HG02798 (cell line): ENCODE results near the gene CLN6.
"Not testable (repeated sequence)": the region's sequence is repeated elsewhere in the genome, so short reads cannot be mapped to it uniquely, and the experiment has no call there.

Source experiments
- ATAC-seq: cut with Tn5 transposase; IDR thresholded peaks from one replicate; pipeline ENCODE4 v1.9.1; 2021; ENCODE audit warnings: mild to moderate bottlenecking; ENCODE audit not compliant: unreplicated experiment, poor library complexity

CLN6 gene

GRCh38 chr15:68195336-68196112 is 34.0 kb downstream of the CLN6 start:
- no peak for ATAC-seq

GRCh38 chr15:68192804-68193486 is 36.6 kb downstream of the CLN6 start:
- ATAC-seq, result no peak

GRCh38 chr15:68192117-68192516 is 37.4 kb downstream of the CLN6 start:
- ATAC-seq, result no peak

- ATAC-seq, result no peak
These were observed 38.0 kb downstream of the CLN6 start for GRCh38 chr15:68191555-68191954.

GRCh38 chr15:68190048-68190447 is 39.5 kb downstream of the CLN6 start:
- ATAC-seq, result no peak

- no peak for ATAC-seq
These were observed 40.9 kb downstream of the CLN6 start for GRCh38 chr15:68188647-68189046.

GRCh38 chr15:68187559-68187958 is 42.0 kb downstream of the CLN6 start:
- no peak for ATAC-seq

- ATAC-seq, result no peak
These were observed 42.7 kb downstream of the CLN6 start for GRCh38 chr15:68186671-68187397.

- ATAC-seq, result no peak
These were observed 44.7 kb downstream of the CLN6 start for GRCh38 chr15:68184616-68185480.

- ATAC-seq, result no peak
These were observed 45.8 kb downstream of the CLN6 start for GRCh38 chr15:68183616-68184315.

GRCh38 chr15:68177742-68178141 is 51.8 kb downstream of the CLN6 start:
- no peak for ATAC-seq

- ATAC-seq, result no peak
These were observed 52.9 kb downstream of the CLN6 start for GRCh38 chr15:68176601-68177000.

GRCh38 chr15:68175526-68175925 is 54.0 kb downstream of the CLN6 start:
- no peak for ATAC-seq

- ATAC-seq, result no peak
These were observed 56.4 kb downstream of the CLN6 start for GRCh38 chr15:68173119-68173518.

GRCh38 chr15:68172037-68172436 is 57.5 kb downstream of the CLN6 start:
- ATAC-seq, result not testable (repeated sequence)

- no peak for ATAC-seq
These were observed 62.7 kb downstream of the CLN6 start for GRCh38 chr15:68166847-68167246.

- no peak for ATAC-seq
These were observed 66.3 kb downstream of the CLN6 start for GRCh38 chr15:68163191-68163590.

GRCh38 chr15:68158046-68158628 is 71.4 kb downstream of the CLN6 start:
- ATAC-seq, result no peak

GRCh38 chr15:68157074-68157473 is 72.5 kb downstream of the CLN6 start:
- no peak for ATAC-seq
